HUES6 (cell line): Measurements from ENCODE around the gene ABHD11.

Experiments
- H3K27ac ChIP-seq: 2 replicates; pipeline ENCODE4 v1.7.0; 2013; ENCODE audit warnings: low read depth, mild to moderate bottlenecking, low read length, inconsistent platforms
- H3K27me3 ChIP-seq: 2 replicates; pipeline ENCODE4 v1.6.1; 2013; ENCODE audit warnings: low read length; ENCODE audit not compliant: control insufficient read depth, insufficient read depth
- H3K36me3 ChIP-seq: 2 replicates; pipeline ENCODE4 v1.6.1; 2013; ENCODE audit warnings: low read length; ENCODE audit not compliant: control insufficient read depth, insufficient read depth
- H3K4me1 ChIP-seq: 2 replicates; pipeline ENCODE4 v1.6.1; 2013; ENCODE audit warnings: low read length; ENCODE audit not compliant: control insufficient read depth, insufficient read depth
- H3K4me3 ChIP-seq: 2 replicates; pipeline ENCODE4 v1.5.1; 2013; ENCODE audit warnings: low read depth, low read length
- H3K9ac ChIP-seq: one replicate; pipeline ENCODE4 v1.6.1; 2013; ENCODE audit warnings: mild to moderate bottlenecking, low read length
- H3K9me3 ChIP-seq: 2 replicates; pipeline ENCODE4 v1.6.1; 2013; ENCODE audit warnings: low read depth, low read length; ENCODE audit not compliant: control insufficient read depth, insufficient read depth

The ABHD11 gene

DNA sequence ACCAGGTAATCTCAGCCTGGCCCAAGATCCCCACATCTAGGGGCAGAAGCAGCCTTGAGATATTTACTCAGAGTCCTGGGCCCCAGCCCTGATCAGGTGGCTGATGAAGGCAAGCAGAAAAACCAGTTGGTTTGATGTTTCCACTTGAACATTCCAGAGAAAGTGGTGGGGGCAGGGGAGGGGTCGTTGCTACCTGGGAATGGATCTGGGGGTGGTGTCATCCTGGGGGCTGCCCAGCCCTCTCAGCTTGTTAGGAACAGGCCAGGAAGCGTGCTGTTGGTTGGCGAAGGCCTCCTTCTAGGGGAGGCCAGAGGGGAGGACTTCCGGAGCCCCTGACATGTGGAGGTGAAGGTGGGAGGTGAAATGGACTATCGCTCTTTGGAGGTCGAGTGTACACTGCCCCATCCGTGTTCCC is 3.7 kb upstream of the ABHD11 start:
- Histone ChIP-seq H3K9ac (peak overlapping the region; percentile 80), H3K4me1 (peaks cover 37% of the 10 kb centered on the region), H3K9me3 (no peaks in the 10 kb centered on the region), H3K27me3 (peaks cover 26% of the 10 kb centered on the region), H3K27ac (peak overlapping the region; percentile 69), H3K36me3 (peaks cover 3% of the 10 kb centered on the region), H3K4me3 (peak overlapping the region; percentile 51)

DNA sequence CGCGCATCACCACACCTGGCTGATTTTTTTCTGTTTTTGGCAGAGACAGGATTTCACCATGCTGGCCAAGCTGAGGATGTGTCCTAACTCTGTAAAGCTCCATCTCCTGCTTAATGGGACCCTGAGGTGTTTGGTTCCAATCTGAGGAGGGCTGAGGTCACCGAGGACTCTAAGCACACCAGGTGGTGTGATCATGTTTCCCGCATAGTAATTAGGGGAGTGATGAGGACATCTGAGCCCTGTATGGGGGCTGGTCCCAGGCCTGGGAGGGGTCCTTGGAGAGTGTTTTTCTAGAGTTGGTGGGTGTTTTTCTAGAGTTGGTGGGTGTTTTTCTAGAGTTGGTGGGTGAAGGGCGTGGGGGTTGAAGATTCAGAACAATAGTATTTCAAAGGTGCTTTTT is 3.0 kb upstream of the ABHD11 start:
- H3K36me3 ChIP-seq: peaks cover 10% of the 10 kb centered on the region
- H3K9me3 ChIP-seq: no peaks in the 10 kb centered on the region
- H3K27me3 ChIP-seq: peaks cover 26% of the 10 kb centered on the region
- H3K4me1 ChIP-seq: peaks cover 37% of the 10 kb centered on the region
- H3K9ac ChIP-seq: peak overlapping the region; percentile 80
- no peak overlapping the region for H3K4me3 ChIP-seq
- H3K27ac ChIP-seq: no peak overlapping the region

DNA sequence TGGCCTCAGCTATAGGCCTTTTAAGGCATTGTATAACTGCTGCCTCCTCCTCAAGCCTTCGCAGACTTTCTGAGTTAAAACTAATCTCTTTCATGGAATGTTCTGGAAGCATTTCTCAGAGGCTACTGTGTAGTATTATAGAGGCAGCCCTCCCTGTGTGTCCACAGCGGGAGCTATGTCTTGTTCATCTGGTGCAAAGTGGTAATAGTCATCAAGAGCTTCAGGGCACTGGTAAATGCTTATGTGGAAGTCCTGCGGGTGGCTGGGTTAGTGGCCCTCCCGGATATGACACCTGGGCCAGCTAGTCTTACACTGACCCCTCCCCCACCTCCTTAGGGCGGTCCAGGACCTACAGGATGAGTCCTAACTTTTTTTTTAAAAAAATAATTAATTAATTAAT is 2.2 kb upstream of the ABHD11 start:
- Histone ChIP-seq H3K27ac (no peak overlapping the region), H3K36me3 (peaks cover 16% of the 10 kb centered on the region), H3K9me3 (no peaks in the 10 kb centered on the region), H3K4me3 (no peak overlapping the region), H3K4me1 (peaks cover 37% of the 10 kb centered on the region), H3K9ac (peak overlapping the region; percentile 63), H3K27me3 (peaks cover 26% of the 10 kb centered on the region)

DNA sequence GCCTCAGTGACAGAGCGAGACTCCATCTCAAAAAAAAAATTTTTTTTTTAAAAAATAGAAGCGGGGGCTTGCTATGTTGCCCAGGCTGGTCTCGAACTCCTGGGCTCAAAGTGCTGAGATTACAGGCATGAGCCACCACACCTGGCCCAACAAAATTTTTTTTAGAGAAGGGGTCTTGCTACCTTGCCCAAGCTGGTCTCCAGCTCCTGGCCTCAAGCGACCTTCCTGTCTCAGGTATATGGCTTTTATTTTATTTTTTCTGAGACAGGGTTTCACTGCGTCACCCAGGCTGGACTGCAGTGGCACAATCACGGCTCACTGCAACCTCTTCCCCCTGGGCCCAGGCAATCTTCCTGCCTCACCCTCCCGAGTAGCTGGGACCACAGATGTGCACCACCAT is 1.6 kb upstream of the ABHD11 start:
- Histone ChIP-seq H3K9me3 (no peaks in the 10 kb centered on the region), H3K9ac (peak overlapping the region; percentile 63), H3K36me3 (peaks cover 17% of the 10 kb centered on the region), H3K27me3 (peaks cover 26% of the 10 kb centered on the region), H3K4me1 (peaks cover 37% of the 10 kb centered on the region), H3K27ac (no peak overlapping the region), H3K4me3 (no peak overlapping the region)

DNA sequence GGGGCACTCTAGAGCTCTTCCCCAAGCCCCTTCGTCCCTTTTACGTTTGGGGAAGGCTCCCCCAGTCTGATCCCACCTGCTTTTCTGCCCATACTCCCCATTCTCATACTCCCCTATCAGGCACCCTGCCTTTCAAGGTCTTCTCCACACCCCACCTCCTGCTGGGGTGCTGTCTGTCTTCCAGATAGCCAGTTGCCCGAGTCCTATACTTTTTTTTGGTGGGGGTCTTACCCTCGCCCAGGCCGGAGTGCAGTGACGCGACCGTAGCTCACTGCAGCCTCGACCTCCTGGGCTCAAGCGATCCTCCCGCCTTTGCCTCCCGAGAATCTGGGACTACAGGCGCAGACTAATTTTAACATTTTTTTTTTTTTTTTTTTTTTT is 775 bp upstream of the ABHD11 start:
- Histone ChIP-seq H3K36me3 (peaks cover 17% of the 10 kb centered on the region), H3K27ac (peak overlapping the region; percentile 15), H3K27me3 (peaks cover 26% of the 10 kb centered on the region), H3K9me3 (no peaks in the 10 kb centered on the region), H3K4me3 (peak overlapping the region; percentile 70), H3K4me1 (peaks cover 40% of the 10 kb centered on the region), H3K9ac (peak overlapping the region; percentile 78)

DNA sequence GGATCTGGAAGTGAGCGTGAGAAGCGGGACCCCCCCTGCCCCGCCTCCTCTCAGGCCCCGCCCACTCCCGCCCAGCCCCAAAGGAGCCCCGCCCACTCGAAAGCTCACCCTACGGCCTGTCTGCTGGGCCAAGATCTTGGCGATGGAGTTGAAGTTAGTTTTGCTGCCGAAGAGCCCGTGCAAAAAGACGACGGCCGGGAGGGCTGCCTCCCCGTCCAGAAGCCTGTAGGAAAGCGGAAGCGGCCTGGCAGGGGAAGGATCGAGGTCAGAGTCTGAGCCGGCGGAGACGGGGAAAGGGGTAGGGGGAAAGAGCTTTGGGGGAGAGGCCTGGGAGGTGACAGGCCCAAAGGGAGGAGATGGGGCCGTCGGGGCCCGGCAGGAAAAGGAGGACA is 386 bp downstream of the ABHD11 start:
- H3K4me3 ChIP-seq: peak overlapping the region; percentile 87
- H3K27me3 ChIP-seq: peaks cover 21% of the 10 kb centered on the region
- peak overlapping the region; percentile 83 for H3K9ac ChIP-seq
- no peaks in the 10 kb centered on the region for H3K9me3 ChIP-seq
- peaks cover 17% of the 10 kb centered on the region for H3K36me3 ChIP-seq
- peaks cover 34% of the 10 kb centered on the region for H3K4me1 ChIP-seq
- peak overlapping the region; percentile 51; the same call in 1 of the 2 replicates for H3K27ac ChIP-seq

DNA sequence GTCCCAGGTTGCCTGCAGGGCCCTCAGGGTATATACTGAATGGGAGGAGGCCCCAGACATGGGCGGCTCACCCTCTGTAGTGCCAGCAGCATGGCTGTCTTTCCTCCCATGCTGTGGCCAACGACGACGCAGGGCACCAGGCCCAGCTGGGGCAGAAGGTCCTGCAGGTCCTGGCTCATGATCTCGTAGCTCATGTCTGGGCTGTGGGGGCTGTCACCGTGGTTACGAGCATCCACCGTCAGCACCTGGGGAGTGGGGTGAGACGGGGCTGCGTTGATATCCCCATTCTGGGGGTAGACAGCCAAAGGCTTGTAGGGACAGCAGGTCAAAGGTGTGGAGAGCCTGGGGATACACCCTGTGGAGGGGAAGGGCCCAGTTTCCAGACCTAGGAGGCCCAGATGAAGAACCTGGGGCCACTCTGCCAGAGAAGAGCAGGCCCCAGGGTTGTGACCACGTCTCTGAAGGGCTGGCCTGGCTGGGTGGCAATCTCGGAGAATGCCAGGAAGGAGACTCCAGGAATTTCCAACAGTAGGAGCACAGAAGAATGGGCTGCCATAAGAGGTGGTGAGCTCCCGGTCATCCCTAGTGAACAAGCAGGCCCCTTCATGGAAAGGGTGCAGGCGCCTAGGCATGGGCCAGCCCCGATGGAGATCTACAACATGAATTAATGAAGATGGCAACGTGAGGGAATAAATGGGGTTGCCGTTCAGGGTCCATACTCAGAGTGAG is 947 bp downstream of the ABHD11 start:
- peak overlapping the region; percentile 87 for H3K4me3 ChIP-seq
- no peak overlapping the region for H3K27ac ChIP-seq
- peaks cover 17% of the 10 kb centered on the region for H3K27me3 ChIP-seq
- peaks cover 31% of the 10 kb centered on the region for H3K4me1 ChIP-seq
- peaks cover 17% of the 10 kb centered on the region for H3K36me3 ChIP-seq
- H3K9me3 ChIP-seq: no peaks in the 10 kb centered on the region
- no peak overlapping the region for H3K9ac ChIP-seq

DNA sequence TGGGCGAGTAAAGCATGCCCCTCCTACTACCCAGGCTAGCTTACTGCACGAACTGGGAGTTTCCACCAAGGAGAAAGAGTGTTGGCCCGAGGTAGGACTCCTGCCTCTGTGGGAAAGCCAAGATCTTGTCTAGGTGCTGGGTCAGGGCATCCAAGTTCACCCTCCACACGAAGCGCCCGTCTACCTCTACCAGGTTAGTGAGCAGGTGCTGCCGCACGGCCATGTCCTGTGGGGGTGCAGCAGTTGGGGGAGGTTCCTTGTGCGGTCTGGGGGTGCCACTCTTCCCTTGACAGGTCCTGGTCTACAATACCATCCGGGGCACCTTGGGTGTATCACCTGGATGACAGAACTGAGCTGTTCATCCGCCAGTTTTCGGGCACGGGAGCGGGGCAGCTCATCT is 1.7 kb downstream of the ABHD11 start:
- no peak overlapping the region for H3K9ac ChIP-seq
- peaks cover 9% of the 10 kb centered on the region for H3K27me3 ChIP-seq
- peaks cover 23% of the 10 kb centered on the region for H3K4me1 ChIP-seq
- no peak overlapping the region for H3K27ac ChIP-seq
- H3K4me3 ChIP-seq: no peak overlapping the region
- H3K36me3 ChIP-seq: peaks cover 17% of the 10 kb centered on the region
- no peaks in the 10 kb centered on the region for H3K9me3 ChIP-seq

DNA sequence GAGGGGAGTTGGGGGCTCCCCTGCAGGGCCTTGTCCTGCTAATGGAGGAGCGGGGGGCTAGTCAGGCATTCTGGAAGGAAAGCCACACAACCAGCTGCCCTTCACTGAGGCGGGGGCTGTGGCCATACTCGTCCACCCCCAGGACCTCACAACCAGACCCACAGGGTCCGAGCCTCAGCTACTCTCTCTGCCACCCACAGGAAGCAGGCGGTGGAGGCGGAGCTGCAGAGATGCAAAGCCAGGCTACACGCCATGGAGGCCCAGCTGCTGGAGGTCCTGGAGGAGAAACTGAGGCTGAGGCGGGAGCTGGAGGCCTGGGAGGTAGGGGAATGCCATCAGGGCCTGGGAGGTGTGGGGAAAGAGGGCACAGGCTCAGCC is 3.1 kb downstream of the ABHD11 start:
- no peaks in the 10 kb centered on the region for H3K9me3 ChIP-seq
- H3K36me3 ChIP-seq: peaks cover 17% of the 10 kb centered on the region
- no peak overlapping the region for H3K9ac ChIP-seq
- H3K4me1 ChIP-seq: peaks cover 13% of the 10 kb centered on the region
- no peak overlapping the region for H3K4me3 ChIP-seq
- H3K27me3 ChIP-seq: peaks cover 3% of the 10 kb centered on the region
- no peak overlapping the region for H3K27ac ChIP-seq

DNA sequence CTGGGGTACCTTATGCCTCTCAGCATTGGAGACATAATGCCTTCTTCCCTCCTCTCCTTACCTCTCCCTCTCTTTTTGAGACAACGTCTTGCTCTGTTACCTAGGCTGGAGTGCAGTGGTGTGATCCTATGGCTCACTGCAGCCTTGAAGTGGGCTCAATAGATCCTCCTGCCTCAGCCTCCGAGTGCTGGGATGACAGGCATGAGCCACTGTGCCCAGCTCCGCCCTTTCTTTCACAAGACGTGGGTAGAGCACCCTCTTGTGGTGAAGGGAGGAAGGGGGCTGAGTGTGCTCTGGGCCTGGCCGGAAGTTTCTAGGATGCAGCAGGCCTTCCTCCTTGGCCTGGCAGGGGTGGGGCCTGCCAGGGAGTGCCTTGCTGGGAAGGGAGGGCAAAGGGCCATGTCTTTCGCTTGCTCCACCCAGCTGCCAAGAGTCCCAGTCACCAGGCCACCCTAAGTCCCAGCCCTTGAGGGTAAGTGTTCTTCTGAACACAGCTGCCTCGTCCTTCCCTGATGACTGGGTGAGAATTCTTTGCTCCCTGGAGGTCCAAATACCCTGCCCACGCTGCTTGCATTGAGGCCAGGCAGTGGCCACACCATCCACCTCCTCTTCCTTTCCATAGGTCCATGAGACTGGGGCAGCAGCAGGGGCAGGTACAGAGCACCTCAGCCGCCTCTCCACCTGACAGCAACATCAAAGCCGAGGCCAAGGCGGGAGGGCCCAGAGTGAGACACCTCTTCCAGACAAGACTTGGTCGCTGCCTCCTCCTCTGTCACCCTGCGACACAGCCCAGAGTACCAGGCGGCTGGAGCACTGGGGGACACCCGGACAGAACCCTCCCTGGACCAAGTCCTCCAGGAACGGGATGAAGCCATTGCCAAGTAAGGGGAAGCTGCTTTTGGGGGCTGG is 3.7 kb downstream of the ABHD11 start:
- Histone ChIP-seq H3K4me3 (no peak overlapping the region), H3K9ac (no peak overlapping the region), H3K27ac (no peak overlapping the region), H3K4me1 (peaks cover 10% of the 10 kb centered on the region; the same call in 1 of the 2 replicates), H3K36me3 (peaks cover 17% of the 10 kb centered on the region), H3K9me3 (no peaks in the 10 kb centered on the region), H3K27me3 (no peaks in the 10 kb centered on the region)

DNA sequence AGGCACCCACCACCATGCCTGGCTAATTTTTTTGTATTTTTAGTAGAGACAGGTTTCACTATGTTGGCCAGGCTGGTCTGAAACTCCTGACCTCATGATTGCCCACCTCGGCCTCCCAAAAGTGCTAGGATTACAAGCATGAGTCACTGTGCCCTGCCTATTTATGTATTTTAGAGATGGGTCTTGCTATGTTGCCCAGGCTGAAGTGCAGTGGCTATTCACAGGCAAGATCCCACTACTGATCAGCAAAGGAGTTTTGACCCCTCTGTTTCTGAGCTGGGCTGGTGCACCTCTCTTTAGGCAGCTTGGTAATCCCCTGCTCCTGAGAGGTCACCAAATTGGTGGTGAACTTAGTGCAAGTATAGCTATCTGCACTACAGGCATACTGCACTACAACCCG is 6.2 kb downstream of the ABHD11 start:
- no peak overlapping the region for H3K9ac ChIP-seq
- H3K36me3 ChIP-seq: peaks cover 15% of the 10 kb centered on the region

More for the DNA sequence above, 6.2 kb downstream of the ABHD11 start:
- Histone ChIP-seq H3K27me3 (no peaks in the 10 kb centered on the region), H3K9me3 (no peaks in the 10 kb centered on the region), H3K27ac (no peak overlapping the region), H3K4me3 (no peak overlapping the region), H3K4me1 (peaks cover 6% of the 10 kb centered on the region)
